Kasumi-1 (cell line): ENCODE measurements around the gene ANTXRL.
"Not testable (repeated sequence)": the region's sequence is repeated elsewhere in the genome, so short reads cannot be mapped to it uniquely, and the experiment has no call there.

Experiments
- DNase-seq, 2 experiments: peaks; one replicate each; lab custom pipeline; 2025; lab: John Stamatoyannopoulos, UW

The ANTXRL gene

DNA sequence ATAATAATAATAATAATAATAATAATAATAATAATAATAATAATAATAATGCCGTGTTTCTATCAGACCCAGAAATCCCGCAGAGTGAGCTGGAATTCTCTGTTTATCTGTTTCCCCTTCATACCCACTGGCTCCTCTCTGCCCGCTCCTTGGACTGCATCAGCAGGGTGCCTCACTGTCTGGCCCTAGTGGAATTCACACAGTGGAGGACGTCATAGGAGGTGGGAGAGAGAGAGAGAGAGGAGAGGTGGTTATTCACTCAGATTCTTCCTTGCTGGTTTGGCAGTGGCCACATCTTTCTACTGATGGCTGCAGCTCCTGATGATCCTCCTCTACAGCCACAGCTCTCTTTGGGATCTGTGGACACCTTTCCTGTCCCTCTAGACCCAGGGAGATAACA is 78.7 kb downstream of the ANTXRL start:
- DNase-seq, result not testable (repeated sequence)

DNA sequence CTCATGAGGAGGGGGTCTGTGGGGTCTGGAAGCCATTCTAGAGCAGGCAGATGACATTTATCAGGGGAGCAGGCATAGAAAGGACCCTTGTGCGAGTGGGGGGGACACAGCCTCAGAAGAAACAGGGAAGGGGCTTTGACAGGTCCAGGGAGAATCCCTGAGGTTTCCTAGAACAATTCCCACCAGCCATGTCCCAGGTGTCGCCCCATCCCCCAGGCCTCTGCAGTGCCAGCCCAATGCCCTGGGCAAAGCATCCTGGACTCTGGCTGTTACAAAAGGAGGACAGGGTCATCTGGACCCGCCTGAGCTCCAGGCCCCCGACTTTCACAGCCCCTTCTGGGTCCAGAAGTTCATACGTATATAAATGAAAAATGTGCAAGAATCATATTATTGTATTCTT is 80.4 kb downstream of the ANTXRL start:
- not testable (repeated sequence) for DNase-seq

GRCh38 chr10:46367666-46368240 is 81.0 kb downstream of the ANTXRL start:
- not testable (repeated sequence) for DNase-seq

GRCh38 chr10:46368956-46369355 is 82.2 kb downstream of the ANTXRL start:
- not testable (repeated sequence) for DNase-seq

- not testable (repeated sequence) for DNase-seq
These were observed 87.6 kb downstream of the ANTXRL start for GRCh38 chr10:46374410-46374809.

DNA sequence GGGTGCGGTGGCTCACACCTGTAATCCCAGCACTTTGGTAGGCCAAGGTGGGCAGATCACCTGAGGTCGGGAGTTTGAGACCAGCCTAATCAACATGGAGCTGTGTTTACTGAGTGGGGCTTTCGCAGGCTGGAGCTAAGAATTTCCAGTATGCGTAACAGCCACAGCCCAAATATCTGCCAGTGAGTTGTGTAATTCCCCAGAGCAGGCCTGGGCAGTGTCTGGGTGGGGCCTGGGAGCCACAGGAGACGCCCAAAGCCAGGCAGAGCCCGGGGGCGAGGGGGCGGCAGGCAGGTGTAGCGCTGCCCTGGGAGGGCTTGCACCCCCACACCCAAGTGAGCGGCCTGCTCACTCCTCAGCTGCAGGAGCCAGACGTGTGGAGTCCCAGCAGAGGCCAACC is 88.6 kb downstream of the ANTXRL start, which contains the start of gene ANXA8L1:
TSS of gene ANXA8L1 (plus strand) at position 371 of the 400 bp plus-strand sequence. CDS start 76 bp downstream, outside the sequence.
- DNase-seq, result not testable (repeated sequence)

DNA sequence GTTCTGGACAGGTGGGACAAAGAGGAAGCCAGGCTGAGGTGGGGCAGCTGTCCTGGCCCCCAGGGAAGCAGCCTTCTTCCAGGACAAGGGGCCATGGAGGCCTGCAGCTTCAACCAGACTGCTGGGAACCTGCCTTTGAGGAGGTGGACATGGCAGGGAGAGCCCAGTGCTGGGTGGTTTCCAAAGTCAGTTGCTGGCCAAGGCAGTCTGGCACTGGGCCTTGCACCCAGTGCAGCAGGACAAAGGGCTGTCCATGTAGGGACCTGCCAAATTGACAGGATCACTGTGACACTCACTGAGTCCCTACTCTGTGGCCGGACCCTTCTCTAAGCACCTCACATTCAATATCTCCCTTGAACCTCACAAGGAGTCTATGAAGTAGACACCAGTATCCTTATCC is 90.2 kb downstream of the ANTXRL start:
- not testable (repeated sequence) for DNase-seq

GRCh38 chr10:46377651-46378050 is 90.9 kb downstream of the ANTXRL start:
- not testable (repeated sequence) for DNase-seq

DNA sequence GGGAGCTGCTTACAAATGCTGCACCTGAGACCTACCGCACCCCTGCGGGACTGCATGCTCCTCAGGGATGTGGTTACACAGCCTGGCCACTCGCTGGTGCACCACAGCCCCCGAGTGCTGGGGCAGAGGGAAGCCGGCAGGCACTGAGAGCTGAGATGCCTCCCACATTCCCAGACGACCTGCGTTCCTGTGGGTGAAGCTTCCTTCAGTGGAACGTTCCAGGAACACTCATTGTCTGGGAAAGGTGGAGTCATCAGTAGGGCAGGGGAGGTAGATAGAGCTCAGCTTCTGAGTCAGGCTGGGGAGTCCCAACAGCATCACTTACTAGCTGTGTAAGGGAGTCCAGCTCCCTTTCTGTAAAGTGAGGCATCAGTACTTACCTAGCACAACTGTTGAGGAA is 91.3 kb downstream of the ANTXRL start:
- not testable (repeated sequence) for DNase-seq

GRCh38 chr10:46379233-46379848 is 92.5 kb downstream of the ANTXRL start:
- not testable (repeated sequence) for DNase-seq
